Measurements from ENCODE around the gene CDKN1C.

The CDKN1C gene

GRCh38 chr11:2838091-2838490, 47.5 kb downstream of the CDKN1C start:
- DNase-seq (ENCODE audit: low spot score), result no peak

GRCh38 chr11:2837651-2838050, 47.9 kb downstream of the CDKN1C start:
- no peak for DNase-seq (ENCODE audit: low spot score)
- no peak overlapping the region for H3K4me3 ChIP-seq
- no peak for TF ChIP-seq CTCF (IDR thresholded peaks at IDR 0.05)
- H3K27ac ChIP-seq, result no peak overlapping the region

More at GRCh38 chr11:2838091-2838490, 47.5 kb downstream of the CDKN1C start:
- Histone ChIP-seq H3K4me3 (no peak overlapping the region), H3K27ac (no peak overlapping the region)
- no peak for TF ChIP-seq CTCF (IDR thresholded peaks at IDR 0.05)

- no peak overlapping the region for H3K27ac ChIP-seq
- TF ChIP-seq CTCF (IDR thresholded peaks at IDR 0.05), result no peak
- H3K4me3 ChIP-seq, result no peak overlapping the region
- DNase-seq (ENCODE audit: low spot score), result no peak
Measured at GRCh38 chr11:2837096-2837601, 48.4 kb downstream of the CDKN1C start.

GRCh38 chr11:2836315-2837095, 49.1 kb downstream of the CDKN1C start:
- no peak overlapping the region for H3K27ac ChIP-seq
- TF ChIP-seq CTCF (IDR thresholded peaks at IDR 0.05), result no peak
- DNase-seq (ENCODE audit: low spot score), result no peak
- H3K4me3 ChIP-seq, result no peak overlapping the region

- no peak for DNase-seq (ENCODE audit: low spot score)
- H3K27ac ChIP-seq, result no peak overlapping the region
- no peak for TF ChIP-seq CTCF (IDR thresholded peaks at IDR 0.05)
Measured at GRCh38 chr11:2835751-2836150, 49.8 kb downstream of the CDKN1C start.

GRCh38 chr11:2835296-2835695, 50.3 kb downstream of the CDKN1C start:
- DNase-seq (ENCODE audit: low spot score), result no peak
- Histone ChIP-seq H3K27ac (no peak overlapping the region), H3K4me3 (no peak overlapping the region)
- no peak for TF ChIP-seq CTCF (IDR thresholded peaks at IDR 0.05)

More at GRCh38 chr11:2835751-2836150, 49.8 kb downstream of the CDKN1C start:
- no peak overlapping the region for H3K4me3 ChIP-seq
